GM18951 (cell line): ENCODE measurements around the gene OR2T11.
"Not testable (repeated sequence)": the region's sequence is repeated elsewhere in the genome, so short reads cannot be mapped to it uniquely, and the experiment has no call there.

Experiments
- POLR2A ChIP-seq: IDR thresholded peaks from 4 replicates; pipeline ENCODE4 v1.6.1; 2011; ENCODE audit warnings: mild to moderate bottlenecking; ENCODE audit not compliant: insufficient read length, insufficient read depth; ENCODE audit errors: extremely low read depth
- in situ Hi-C: fragments of 300-500 bp; cut with MboI; formaldehyde crosslinking; loops from one replicate; pipeline ENCODE4 v1.12.0; 2022; ENCODE audit warnings: low sequenced_read_pairs, mixed read lengths, inconsistent platforms; ENCODE audit not compliant: unreplicated experiment

The OR2T11 gene, protein sequence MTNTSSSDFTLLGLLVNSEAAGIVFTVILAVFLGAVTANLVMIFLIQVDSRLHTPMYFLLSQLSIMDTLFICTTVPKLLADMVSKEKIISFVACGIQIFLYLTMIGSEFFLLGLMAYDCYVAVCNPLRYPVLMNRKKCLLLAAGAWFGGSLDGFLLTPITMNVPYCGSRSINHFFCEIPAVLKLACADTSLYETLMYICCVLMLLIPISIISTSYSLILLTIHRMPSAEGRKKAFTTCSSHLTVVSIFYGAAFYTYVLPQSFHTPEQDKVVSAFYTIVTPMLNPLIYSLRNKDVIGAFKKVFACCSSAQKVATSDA

DNA sequence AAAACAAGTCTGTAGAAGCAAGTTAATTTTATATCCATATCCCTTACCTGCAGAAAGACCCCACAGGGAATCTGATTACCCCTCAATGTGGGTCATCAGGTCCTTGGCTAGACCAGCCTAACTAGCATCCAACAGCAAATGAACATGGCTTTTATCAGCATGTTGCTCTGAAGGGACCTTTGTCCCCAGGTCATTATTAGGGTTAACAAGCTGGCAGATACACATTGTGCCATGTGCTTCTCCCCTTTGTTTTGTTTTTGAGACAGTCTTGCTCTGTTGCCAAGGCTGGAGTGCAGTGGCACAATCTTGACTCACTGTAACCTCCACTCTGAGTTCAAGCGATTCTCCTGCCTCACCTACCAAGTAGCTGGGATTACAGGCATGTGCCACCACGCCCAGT is at the start of gene OR2T11:
OR2T11 (minus strand) TSS at position 101 of the 400 bp plus-strand sequence. CDS start 7,963 bp downstream, outside the sequence.
- in situ Hi-C loops = not testable (repeated sequence)

DNA sequence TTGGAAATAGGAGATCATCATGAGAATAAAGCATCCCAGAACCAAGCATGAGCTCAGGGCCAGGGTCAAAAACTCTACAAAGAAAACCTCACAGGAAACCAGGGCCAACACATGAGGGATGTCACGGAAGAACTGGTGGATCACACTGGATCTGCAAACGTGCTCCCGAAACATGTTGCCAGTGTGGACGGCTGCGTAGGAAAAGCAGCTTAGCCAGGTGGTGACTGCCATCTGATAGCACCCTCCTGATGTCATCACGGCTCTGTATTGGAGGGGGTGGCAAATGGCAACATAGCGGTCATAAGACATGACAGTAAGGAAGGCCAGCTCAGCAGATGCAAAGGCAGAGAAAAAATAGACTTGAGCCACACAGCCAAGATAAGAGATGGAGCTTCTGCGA is 46.8 kb upstream of the OR2T11 start:
- no peak for TF ChIP-seq POLR2A

DNA sequence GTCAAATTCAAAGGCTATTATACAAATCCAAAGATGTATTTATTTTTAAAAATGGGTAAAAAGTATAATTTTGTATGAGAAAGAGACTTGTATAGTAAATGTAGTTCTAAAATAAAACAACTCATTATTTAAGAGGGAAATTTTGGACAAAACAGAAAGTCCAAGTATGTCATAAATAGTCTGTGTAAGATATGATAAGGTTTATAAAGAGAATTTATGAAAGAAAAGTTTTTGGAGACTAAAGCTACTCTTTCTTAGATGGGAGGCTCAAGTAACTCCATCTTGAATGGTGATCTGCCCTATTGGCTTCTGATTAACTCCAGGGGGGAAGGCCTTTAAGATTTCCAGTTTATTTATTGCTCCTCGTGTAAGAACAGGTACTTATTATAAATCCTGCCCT is 35.1 kb upstream of the OR2T11 start:
- no peak for TF ChIP-seq POLR2A

More for the DNA sequence above, 46.8 kb upstream of the OR2T11 start:
- in situ Hi-C loops = no loop called here

DNA sequence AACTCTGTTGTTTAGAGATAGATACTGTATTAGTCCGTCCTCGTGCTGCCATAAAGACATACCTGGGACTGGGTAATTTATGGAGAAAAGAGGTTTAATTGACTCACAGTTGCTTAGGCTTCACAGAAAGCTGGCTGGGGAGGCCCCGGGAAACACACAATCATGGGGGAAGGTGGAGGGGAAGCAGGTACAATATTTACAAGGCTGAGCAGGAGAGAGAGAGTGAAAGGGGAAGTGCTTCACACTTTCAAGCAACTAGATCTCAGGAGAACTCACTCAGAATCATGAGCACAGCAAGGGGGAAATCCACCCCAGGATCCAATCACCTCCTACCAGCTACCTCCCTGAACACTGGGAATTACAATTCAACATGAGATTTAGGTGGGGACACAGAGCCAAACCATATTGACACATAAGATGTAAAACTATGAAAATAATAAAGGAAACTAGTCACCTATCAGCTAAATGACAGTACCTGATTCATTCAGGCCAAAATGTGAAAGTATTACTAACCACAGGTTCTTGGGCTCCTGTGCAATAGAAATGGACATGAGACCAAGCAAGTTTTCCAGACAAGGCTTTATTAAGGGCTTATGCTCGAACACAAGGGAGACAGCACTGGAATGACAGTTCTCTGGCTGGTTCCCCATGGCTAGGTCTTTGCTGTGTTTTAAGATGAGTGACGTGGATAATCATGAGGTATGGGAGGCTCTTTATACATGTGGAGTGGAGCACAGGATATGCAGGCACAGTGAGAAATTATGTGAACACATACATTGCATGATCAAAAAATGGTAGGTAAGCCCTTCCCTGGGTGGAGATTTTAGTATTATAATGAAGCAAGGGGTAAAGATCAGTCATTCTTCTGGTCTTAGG is 28.8 kb upstream of the OR2T11 start:
- in situ Hi-C loops = not testable (repeated sequence)

More for the DNA sequence above, 35.1 kb upstream of the OR2T11 start:
- in situ Hi-C loops = no loop called here

DNA sequence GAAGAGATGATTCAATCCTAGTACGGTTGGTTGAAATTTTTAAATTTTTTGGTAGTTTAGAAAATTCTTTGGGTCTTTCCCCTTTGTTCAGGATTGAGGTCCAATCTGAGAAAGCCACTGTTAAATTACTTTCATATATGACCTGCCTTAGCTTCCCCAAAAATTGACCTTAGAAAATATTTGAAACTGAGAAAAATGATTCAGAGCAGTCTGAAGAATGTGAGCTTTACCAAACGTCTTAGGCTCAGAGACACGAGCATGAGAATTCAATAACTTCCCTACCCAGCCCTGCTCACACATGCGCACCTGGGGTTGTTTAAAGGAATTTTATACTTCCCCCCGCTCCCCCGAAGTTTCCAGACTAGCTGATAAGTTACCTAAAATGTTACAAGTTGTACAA is 21.9 kb upstream of the OR2T11 start:
- in situ Hi-C loops = not testable (repeated sequence)

DNA sequence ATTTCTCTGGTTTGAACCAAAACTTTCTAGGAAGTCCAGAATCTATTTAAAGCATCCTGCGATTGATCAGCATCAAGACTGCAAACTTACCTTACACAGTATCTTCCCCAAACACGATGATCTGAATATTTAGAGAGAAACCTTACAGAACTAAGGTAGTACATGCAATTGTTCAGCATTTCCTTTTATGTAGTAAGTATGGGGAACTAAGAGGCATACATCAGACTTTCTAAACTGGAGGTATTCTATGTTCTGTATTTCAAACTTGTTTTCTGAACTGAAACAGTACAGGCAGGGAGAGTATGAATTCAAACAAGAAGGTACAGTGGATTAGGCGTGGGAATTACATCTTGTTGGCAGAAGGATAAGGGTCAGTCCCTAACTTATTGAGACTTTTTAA is 20.5 kb upstream of the OR2T11 start, which contains the start of gene OR2T27:
OR2T27 (minus strand) TSS at position 175 of the 400 bp plus-strand sequence. CDS start 4,644 bp downstream, outside the sequence.
- in situ Hi-C loops = not testable (repeated sequence)

DNA sequence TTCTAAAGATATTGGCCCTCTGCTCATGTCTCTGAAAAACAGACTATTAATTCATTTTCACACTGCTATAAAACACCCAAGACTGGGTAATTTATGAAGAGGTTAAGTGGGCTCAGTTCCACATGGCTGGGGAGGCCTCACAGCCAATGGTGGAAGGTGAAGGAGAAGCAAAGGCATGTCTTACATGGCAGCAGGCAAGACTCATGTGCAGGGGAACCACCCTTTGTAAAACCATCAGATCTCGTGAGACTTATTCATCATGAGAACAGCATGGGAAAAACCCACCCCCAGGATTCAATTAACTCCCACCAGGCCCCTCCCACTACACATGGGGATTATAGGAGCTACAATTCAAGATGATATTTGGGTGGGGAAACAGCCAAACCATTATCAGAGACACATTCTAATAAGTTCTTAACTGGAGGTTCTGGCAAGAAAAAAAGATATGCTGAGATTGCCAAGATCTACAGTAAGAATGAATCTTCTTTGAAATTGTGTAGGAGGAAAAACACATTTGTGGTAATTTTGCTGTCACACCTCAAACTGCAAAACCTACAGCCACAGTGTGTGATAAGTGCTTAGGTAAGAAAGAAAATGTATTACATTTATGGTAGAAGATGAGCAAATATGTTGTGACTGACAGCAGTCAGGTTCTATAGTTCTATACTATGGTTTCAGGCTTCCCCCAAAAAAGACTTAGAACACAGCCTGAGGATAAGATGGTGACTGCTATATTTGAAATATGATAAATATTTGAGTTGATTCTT is 14.1 kb upstream of the OR2T11 start:
- in situ Hi-C loops = loop anchor here (5.0 kb wide), 1 partner anchor 207 kb away; no protein-coding TSS in a partner anchor

DNA sequence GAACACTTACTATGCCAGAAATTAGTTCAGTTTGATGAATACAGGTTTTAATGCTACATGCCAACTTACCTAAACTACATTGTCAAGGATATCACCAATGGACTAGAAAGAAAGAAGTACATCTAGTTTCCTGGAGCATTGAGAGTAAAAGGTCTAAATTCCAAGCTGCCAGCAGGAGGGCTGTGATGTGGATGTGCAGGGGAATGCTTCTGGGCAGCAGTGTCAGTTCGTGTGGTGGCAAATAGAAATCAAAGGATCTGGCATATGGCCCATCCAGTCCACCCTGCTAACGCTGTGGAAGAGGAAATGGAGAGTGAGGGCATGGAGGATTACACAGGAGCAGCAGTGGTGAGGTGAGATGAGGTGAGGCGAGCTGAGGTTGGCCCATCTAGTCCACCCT is 10.3 kb upstream of the OR2T11 start, which contains the start of gene OR2T35:
OR2T35 (minus strand) TSS at position 101 of the 400 bp plus-strand sequence. CDS start 6,020 bp downstream, outside the sequence.
- in situ Hi-C loops = loop anchor here (5.0 kb wide), 1 partner anchor 203 kb away; no protein-coding TSS in a partner anchor

DNA sequence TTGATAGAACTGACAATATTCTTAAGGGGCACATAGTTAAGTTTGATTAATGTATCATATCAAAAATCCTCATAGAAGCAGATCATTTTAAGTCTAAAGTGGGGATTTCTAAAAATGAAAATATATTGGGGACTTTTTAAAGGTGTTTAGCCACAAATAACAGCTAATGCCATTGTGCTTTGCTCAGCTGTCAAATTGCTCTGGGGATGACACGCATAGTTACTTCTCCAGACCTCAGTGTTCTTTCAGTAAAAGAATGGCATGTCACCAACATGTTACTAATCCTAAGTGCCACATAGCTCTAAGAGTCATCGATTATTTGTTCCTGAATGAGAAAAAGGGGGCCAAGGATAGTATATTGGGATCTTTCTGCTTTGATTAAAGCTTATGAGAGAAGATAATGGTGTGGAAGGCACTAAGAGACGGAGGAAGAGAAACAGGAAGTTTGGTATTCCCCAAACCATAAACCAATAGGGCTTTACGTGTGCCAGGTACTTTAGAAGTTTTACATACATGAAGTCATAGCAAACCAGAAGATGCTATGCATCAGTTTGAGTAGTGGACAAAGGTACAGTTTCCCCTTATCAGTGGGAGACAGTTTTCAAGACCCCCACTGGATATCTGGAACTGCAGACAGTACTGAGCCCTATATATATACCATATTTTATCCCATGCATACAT is 8.2 kb upstream of the OR2T11 start:
- in situ Hi-C loops = not testable (repeated sequence)

DNA sequence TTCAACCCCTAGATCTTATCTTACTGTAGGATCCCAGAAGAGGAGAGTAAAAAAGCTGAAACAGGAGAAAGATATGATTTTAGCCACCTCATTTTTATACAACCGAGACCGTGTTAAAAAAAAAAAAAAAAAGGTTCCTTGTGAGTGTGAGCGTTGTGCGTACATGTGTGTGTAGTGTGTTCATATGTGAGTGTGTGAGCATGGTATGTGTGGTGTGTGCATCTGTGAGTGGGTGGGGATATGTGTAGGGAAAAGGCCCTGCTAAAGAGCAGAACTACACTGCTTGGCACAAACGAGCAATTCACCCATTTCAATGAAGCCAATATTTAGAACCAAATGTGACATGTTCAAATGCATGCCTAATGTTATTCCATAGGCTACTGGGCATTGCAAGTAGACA is 6.7 kb upstream of the OR2T11 start:
- in situ Hi-C loops = not testable (repeated sequence)

DNA sequence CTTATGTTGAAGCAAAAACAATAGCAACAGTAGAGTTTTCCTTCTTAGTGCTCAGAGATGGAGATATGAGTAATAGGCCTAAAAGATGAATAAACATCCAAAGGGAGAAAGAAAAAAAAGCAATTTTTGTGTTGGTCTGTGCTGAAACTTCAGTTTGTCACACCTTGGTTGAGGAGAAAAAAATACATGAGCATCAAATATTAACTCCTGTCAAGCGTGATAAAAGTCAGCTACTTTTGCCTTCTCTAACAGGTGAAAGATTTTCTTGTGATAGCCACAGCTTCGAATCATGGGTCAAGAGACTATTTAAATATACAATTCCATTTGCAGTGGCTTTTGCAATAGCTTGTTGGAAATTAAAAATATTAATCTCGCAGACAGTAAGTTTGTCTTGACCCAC is 6.0 kb upstream of the OR2T11 start:
- in situ Hi-C loops = not testable (repeated sequence)

DNA sequence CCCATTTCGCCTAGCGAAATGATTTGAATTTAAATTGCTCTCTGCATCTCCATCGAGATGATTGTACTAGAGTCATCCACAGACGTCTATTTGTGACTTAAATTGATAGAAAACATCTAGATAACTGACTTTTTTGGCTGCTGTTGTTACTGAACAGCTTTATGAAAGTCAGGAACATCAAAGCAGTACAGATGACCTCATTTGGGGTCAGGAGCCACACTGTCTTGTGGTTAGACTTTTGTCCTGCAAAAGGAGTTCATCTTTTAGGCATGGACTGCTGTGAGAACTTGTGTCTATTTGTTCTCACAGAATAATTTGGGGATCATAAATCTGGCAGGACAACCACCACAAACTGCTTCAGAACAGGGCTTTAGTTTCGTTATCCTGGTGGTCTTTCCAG is 4.8 kb upstream of the OR2T11 start:
- in situ Hi-C loops = not testable (repeated sequence)

DNA sequence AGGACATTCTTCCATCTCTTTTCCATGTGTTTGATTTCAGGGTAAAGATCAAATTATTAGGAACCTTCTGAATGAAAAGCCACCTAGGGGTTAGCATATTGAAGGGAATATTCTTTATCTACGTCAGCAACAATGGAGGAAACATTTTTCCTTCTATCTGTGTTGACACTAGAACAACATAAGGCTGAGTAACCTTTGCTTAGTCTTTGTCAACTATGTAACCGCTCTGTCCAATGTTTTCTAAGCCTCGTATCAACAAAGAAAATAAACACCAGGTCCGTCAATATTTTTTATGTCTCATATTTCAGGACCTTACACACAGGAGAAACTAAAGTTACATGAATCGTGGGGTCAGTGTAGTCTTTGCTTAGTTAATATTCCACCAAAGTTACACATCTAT is 1.7 kb upstream of the OR2T11 start:
- in situ Hi-C loops = not testable (repeated sequence)
